ENCODE measurements around the gene CCDC3.

DNA sequence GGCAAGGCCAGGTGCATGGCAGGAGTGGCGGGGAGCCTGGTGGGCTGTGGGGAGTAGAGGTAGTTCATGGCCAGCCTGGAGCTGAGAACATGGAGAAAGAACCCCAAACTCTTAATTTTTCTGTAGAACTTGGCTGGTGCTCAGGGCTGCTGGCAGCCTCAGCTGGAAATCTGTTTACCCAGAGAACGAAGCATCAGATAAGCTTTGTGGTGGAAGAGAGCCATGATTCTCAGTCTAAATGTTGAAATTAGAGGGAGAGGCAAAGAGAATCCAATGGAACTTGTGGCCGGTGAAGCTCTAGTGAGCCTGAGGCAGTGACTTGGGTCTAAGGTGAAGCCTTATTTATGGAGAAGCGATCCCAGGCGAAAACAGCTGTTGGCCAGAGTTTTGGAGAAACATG, 126.4 kb downstream of the CCDC3 start:
- no peak for TF ChIP-seq POLR2AphosphoS5 (IDR thresholded peaks at IDR 0.05; ENCODE audit: low read depth, low read length)
- TF ChIP-seq, protein P1, sequence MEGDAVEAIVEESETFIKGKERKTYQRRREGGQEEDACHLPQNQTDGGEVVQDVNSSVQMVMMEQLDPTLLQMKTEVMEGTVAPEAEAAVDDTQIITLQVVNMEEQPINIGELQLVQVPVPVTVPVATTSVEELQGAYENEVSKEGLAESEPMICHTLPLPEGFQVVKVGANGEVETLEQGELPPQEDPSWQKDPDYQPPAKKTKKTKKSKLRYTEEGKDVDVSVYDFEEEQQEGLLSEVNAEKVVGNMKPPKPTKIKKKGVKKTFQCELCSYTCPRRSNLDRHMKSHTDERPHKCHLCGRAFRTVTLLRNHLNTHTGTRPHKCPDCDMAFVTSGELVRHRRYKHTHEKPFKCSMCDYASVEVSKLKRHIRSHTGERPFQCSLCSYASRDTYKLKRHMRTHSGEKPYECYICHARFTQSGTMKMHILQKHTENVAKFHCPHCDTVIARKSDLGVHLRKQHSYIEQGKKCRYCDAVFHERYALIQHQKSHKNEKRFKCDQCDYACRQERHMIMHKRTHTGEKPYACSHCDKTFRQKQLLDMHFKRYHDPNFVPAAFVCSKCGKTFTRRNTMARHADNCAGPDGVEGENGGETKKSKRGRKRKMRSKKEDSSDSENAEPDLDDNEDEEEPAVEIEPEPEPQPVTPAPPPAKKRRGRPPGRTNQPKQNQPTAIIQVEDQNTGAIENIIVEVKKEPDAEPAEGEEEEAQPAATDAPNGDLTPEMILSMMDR (IDR thresholded peaks at IDR 0.05; ENCODE audit: control extremely low read depth in 1 of 3, insufficient read depth in 1 of 3, low read depth in 1 of 3, low read length in 3 of 3) = no peak
- no peak for TF ChIP-seq ATF2 (IDR thresholded peaks at IDR 0.05; ENCODE audit: low read length)
- TF ChIP-seq CHD2 (IDR thresholded peaks at IDR 0.05; ENCODE audit: low read length) = no peak
- no peak for TF ChIP-seq SIN3A (conservative IDR thresholded peaks at IDR 0.05 in 1 of 2, IDR thresholded peaks at IDR 0.05 in 1 of 2; ENCODE audit: low read depth in 1 of 2, low read length in 2 of 2)
- TF ChIP-seq SUZ12 (IDR thresholded peaks at IDR 0.05; ENCODE audit: low read length) = no peak
- TF ChIP-seq CHD7 (IDR thresholded peaks at IDR 0.05; ENCODE audit: insufficient replicate concordance, low read length) = no peak
- TF ChIP-seq HDAC6 (IDR thresholded peaks at IDR 0.05; ENCODE audit: low read depth, low read length) = no peak
- TF ChIP-seq SP1 (IDR thresholded peaks at IDR 0.05; ENCODE audit: low read depth, low read length) = no peak
- TF ChIP-seq EZH2 (IDR thresholded peaks at IDR 0.05; ENCODE audit: low read depth, low read length, severe bottlenecking) = no peak
- no peak for TF ChIP-seq RFX5 (IDR thresholded peaks at IDR 0.05; ENCODE audit: borderline replicate concordance, low read depth, low read length)

All from H1 (cell line).